Right lobe of liver (tissue), 6 donors: ENCODE results near the gene NT5E. TPM values are rescaled to one million over a fixed set of nuclear protein-coding genes. Genes with fewer than 3 reads are reported as not detected.

ENCODE experiments used
- ATAC-seq, 4 donors: fragments of 200-7000 bp; cut with Tn5 transposase; one replicate each; pipeline ENCODE4 v1.9.1; 2020; ENCODE audit warnings: mild to moderate bottlenecking in 4 of 4, moderate library complexity in 4 of 4
- DNase-seq, 3 donors: peaks; one replicate each; pipeline ENCODE4 v3.0.0-alpha.2; 2020
- H3K27ac ChIP-seq, 3 donors: fragments of 200-600 bp; one replicate each; pipeline ENCODE4 v1.8.0; 2022
- H3K27me3 ChIP-seq, 2 donors: fragments of 200-600 bp; one replicate each; pipeline ENCODE4 v1.8.0; 2022
- H3K36me3 ChIP-seq, 4 donors: fragments of 200-600 bp; sonication (generic) in 1 of 4; one replicate each; pipeline versions ENCODE4 v1.5.1 to v1.8.0; 2017 to 2022; ENCODE audit warnings: control low read depth in 1 of 4
- H3K4me1 ChIP-seq, 4 donors: fragments of 200-600 bp; sonication (generic) in 1 of 4; one replicate each; pipeline versions ENCODE4 v1.5.1 to v1.8.0; 2017 to 2022; ENCODE audit warnings: control low read depth in 1 of 4
- H3K4me3 ChIP-seq, 3 donors: fragments of 200-600 bp; one replicate each; pipeline ENCODE4 v1.8.0; 2022
- H3K9me3 ChIP-seq, 4 donors: fragments of 200-600 bp; sonication (generic) in 1 of 4; one replicate each; pipeline versions ENCODE4 v1.5.1 to v1.8.0; 2017 to 2022; ENCODE audit warnings: control low read depth in 1 of 4
- POLR2A ChIP-seq: fragments of 450-650 bp; IDR thresholded peaks from one replicate; pipeline ENCODE4 v1.6.1; 2017; ENCODE audit warnings: antibody characterized with exemption, mild to moderate bottlenecking
- WGBS: methylation state at CpG from one replicate; pipeline ENCODE4 v1.1.6; 2018; ENCODE audit warnings: low coverage, low lambda C conversion rate; ENCODE audit not compliant: insufficient coverage; ENCODE audit errors: missing lambda C conversion rate; 5-methylcytosine and 5-hydroxymethylcytosine counted together
- intact Hi-C, 2 donors: fragments of 100-400 bp; cut with DNase I; formaldehyde crosslinking; loops; one replicate each; pipeline versions ENCODE4 v1.11.2 to v1.14.1; 2022
- total RNA-seq, 6 experiments: library from RNA; depleted of rRNA in 2 of 6; stranded (reverse); fragments of >200 nt in 2 of 6; fragmentation: NEBNext Ultra II Directional in 3 of 6; extraction: Animal tissue kit (Norgen Biotek cat#: 25700) in 3 of 6; gene quantifications; one replicate each; pipeline versions ENCODE4 v1.1.0 to v1.2.4, GENCODE V29; 2016 to 2023
- TF ChIP-seq, protein P1 (sequence below), 4 donors: fragments of 200-600 bp in 3 of 4; fragments of 450-650 bp in 1 of 4; IDR thresholded peaks; one replicate each; pipeline versions ENCODE4 v1.5.1 to v1.8.0; 2016 to 2022; ENCODE audit warnings: antibody characterized with exemption in 4 of 4, mild to moderate bottlenecking in 2 of 4
- donor health status: DM: no; HTN: yes; CAD: no.
- donor health status: DM: no; HTN: no; CAD: no.
- donor health status: DM: no; HTN: no; CAD: no.
- donor health status: DM: no; HTN: yes; CAD: no.
- donor health status: DM: no; HTN: yes; CAD: no.

The NT5E gene
- total RNA-seq, 6 experiments from 2014 or later: 19.3 to 31.8 (median 25.8) TPM

DNA sequence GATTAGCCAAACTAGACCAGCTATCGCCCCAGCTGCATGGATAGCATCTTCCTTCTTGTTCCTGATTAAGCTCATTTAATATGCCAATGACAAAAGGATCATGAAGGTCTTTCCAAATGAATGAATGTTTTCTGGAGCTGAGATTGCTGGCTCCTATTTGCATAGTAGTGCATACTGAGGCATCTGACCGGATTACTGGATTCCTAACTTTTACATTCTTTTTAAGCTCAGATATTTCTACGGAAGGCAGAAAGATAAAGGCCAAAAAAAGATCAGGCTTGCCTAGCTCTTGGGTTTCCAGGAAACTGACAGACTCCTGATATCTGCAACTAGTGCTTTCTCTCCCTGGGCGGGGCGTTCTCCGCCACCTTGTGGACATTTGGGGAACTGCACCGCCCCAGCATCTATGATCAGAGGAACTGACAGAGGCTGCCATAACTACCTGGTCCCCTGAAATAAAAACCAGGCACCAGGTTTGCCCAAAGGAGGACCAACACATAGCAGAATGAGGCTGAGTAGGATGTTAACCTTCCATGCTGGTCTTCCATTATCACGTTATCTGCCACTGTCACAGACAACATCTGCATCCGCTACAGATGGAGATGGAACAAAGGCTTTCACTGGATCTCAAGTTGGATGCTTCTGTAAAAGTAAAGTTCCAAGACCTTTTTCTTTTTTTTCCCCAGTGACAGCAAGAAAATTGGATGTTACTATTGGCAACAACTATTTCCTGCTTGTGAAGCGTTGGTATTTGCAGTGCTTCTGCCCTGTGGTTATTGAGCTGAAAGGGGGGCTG, 33.2 kb downstream of the NT5E start:
- peak overlapping the region in 1 of 3 donors; percentile 16 for H3K27ac ChIP-seq
- H3K9me3 ChIP-seq: no peaks in the 10 kb centered on the region

DNA sequence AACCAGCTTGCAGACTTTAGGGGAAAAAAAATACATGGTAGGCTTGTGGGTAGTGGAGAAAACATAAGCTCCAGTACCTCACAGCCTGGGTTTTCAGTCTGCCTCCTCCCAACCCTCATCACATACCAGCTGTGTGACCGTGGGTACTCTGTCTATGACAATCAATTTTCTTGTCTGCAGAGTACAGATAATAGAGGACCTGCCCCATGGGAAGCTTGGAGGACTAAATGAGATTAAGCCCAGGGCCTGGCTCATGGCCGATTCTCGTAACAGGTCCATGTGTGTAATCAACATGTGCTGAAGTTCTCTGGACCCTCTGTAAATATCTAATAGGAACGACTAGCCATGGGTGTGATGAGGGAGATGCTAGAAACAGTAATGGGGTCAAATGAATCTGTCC, 34.0 kb downstream of the NT5E start:
- ATAC-seq (no peak), DNase-seq (no peak)
- peaks cover 0 to 5% (median 0%) of the 10 kb centered on the region in 4 donors for H3K36me3 ChIP-seq
- TF ChIP-seq, protein P1, sequence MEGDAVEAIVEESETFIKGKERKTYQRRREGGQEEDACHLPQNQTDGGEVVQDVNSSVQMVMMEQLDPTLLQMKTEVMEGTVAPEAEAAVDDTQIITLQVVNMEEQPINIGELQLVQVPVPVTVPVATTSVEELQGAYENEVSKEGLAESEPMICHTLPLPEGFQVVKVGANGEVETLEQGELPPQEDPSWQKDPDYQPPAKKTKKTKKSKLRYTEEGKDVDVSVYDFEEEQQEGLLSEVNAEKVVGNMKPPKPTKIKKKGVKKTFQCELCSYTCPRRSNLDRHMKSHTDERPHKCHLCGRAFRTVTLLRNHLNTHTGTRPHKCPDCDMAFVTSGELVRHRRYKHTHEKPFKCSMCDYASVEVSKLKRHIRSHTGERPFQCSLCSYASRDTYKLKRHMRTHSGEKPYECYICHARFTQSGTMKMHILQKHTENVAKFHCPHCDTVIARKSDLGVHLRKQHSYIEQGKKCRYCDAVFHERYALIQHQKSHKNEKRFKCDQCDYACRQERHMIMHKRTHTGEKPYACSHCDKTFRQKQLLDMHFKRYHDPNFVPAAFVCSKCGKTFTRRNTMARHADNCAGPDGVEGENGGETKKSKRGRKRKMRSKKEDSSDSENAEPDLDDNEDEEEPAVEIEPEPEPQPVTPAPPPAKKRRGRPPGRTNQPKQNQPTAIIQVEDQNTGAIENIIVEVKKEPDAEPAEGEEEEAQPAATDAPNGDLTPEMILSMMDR (IDR thresholded peaks at IDR 0.05): no peak
- no peak for TF ChIP-seq POLR2A
- H3K27me3 ChIP-seq: no peaks in the 10 kb centered on the region
- H3K4me3 ChIP-seq: no peak overlapping the region
- 51% methylated on average over 3 of the region's 4 CpGs for WGBS
- H3K4me1 ChIP-seq: peaks cover 0 to 4% (median 0%) of the 10 kb centered on the region in 4 donors
- no peaks in the 10 kb centered on the region for H3K9me3 ChIP-seq
- intact Hi-C loops: loop anchor here (2.0 to 10.0 kb wide), 2 partner anchors 129 to 133 kb away; no protein-coding TSS in a partner anchor
- H3K27ac ChIP-seq: no peak overlapping the region

More for the DNA sequence above, 33.2 kb downstream of the NT5E start:
- H3K4me3 ChIP-seq: no peak overlapping the region
- peaks cover 0 to 5% (median 0%) of the 10 kb centered on the region in 4 donors for H3K36me3 ChIP-seq
- DNase-seq (peak; percentile 74 to 80 (median 76)), ATAC-seq (peak; percentile 96 to 100 (median 98))
- intact Hi-C loops: loop anchor here (2.0 to 10.0 kb wide), 2 partner anchors 128 to 132 kb away; no protein-coding TSS in a partner anchor
- H3K4me1 ChIP-seq: peaks cover 0 to 4% (median 0%) of the 10 kb centered on the region in 4 donors
- no peak for TF ChIP-seq POLR2A
- TF ChIP-seq, protein P1 (IDR thresholded peaks at IDR 0.05): peak in 3 of 4 donors; percentile 99 to 100 (median 100)
- H3K27me3 ChIP-seq: no peaks in the 10 kb centered on the region
- 27% methylated on average over 9 of the region's 10 CpGs for whole genome bisulfite sequencing

DNA sequence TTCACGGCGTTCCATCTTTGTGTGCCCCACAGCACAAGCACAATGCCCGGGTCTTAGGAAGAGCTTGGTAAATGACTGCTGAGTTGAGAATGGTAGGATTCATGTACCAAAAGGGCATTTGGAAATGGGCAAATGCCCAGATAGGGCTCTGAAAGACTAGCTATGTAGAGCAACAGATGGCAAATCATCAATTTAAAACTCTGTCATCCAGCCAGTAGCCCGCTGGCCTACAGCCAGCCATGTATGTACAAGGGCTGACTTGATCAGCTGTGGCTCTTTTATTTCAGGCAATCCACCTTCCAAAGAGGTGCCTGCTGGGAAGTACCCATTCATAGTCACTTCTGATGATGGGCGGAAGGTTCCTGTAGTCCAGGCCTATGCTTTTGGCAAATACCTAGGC, 35.1 kb downstream of the NT5E start:
- Histone ChIP-seq H3K27ac (no peak overlapping the region), H3K36me3 (peaks cover 0 to 5% (median 0%) of the 10 kb centered on the region in 4 donors), H3K27me3 (no peaks in the 10 kb centered on the region), H3K4me1 (peaks cover 0 to 4% (median 0%) of the 10 kb centered on the region in 4 donors), H3K9me3 (no peaks in the 10 kb centered on the region), H3K4me3 (no peak overlapping the region)
- intact Hi-C loops: loop anchor here in 1 of 2 donors (10.0 kb wide), 1 partner anchor 130 kb away; no protein-coding TSS in a partner anchor
- DNase-seq: no peak
- no peak for TF ChIP-seq POLR2A
- TF ChIP-seq, protein P1 (IDR thresholded peaks at IDR 0.05): no peak
- 90% methylated on average over 4 of the region's 5 CpGs for WGBS
- no peak for ATAC-seq

DNA sequence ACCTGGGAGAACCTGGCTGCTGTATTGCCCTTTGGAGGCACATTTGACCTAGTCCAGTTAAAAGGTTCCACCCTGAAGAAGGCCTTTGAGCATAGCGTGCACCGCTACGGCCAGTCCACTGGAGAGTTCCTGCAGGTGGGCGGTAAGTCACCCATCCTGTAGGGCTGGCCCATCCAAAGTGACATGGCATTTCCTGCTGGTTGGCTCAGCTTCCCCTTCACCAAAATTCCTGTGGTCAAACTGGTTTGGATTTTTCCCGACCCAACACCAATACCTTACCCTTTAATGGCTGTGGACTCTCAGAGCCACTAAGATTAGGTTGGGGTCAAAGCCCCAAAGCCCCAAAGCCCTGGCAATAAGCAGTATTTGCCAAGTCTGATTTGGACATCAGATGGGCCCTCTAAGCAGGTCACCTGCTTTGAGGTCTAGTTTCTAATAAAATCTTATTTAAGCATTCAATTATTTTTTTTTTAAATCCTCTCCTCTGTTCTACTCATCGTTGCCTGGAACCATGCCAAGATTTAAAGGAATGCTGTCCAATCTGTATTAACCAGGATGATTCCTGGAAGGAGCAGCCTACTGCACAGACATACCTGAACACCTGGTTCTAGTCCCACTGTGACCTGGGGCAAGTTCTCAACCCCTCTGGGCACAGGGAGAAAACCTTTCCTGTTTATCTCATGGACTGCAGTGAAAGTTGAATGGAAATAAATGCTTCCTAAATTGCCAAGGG, 40.8 kb downstream of the NT5E start:
- no peaks in the 10 kb centered on the region for H3K27me3 ChIP-seq
- peaks cover 0 to 10% (median 4%) of the 10 kb centered on the region in 4 donors for H3K4me1 ChIP-seq
- ATAC-seq (no peak), DNase-seq (no peak)
- WGBS: 65% methylated on average over 4 of the region's 6 CpGs
- H3K9me3 ChIP-seq: no peaks in the 10 kb centered on the region
- peaks cover 0 to 9% (median 0%) of the 10 kb centered on the region in 4 donors for H3K36me3 ChIP-seq
- no peak overlapping the region for H3K4me3 ChIP-seq
- no peak overlapping the region for H3K27ac ChIP-seq
- no peak for TF ChIP-seq POLR2A
- TF ChIP-seq, protein P1 (IDR thresholded peaks at IDR 0.05): no peak
- intact Hi-C loops: no loop called here
